Left cardiac atrium (tissue), 4 donors: Measurements from ENCODE around the gene PHACTR1. TPM values are rescaled to one million over a fixed set of nuclear protein-coding genes. Genes with fewer than 3 reads are reported as not detected.
A peak's percentile ranks its signal among the peaks of the same experiment; 100 is the strongest.

Source experiments
- ATAC-seq, 2 donors: fragments of 200-7000 bp; cut with Tn5 transposase; one replicate each; pipeline ENCODE4 v1.9.1; 2020; ENCODE audit warnings: mild to moderate bottlenecking in 2 of 2, moderate library complexity in 2 of 2
- DNase-seq: peaks from one replicate; pipeline ENCODE4 v3.0.0-alpha.2; 2020
- intact Hi-C, 2 donors: fragments of 100-400 bp; cut with DNase I; formaldehyde crosslinking; loops; one replicate each; pipeline versions ENCODE4 v1.14.1 to v1.15.1; 2022 to 2023
- total RNA-seq, 2 donors: library from RNA; stranded (reverse); fragmentation: NEBNext Ultra II Directional; extraction: Animal tissue kit (Norgen Biotek cat#: 25700); gene quantifications; one replicate each; pipeline ENCODE4 v1.2.1, GENCODE V29; 2021
- donor health status: DM: no; HTN: yes; CAD: no.
- donor health status: DM: no; HTN: yes; CAD: no; lungs with severe emphysema.
- donor health status: DM: yes; HTN: yes; CAD: no.
- donor health status: Dilated cardiomyopathy.

PHACTR1 gene
- total RNA-seq, 2 donors from 2014 or later = 12.2 to 16.0 TPM

GRCh38 chr6:13248584-13248985, 532.0 kb downstream of the PHACTR1 start:
- DNase-seq (no peak), ATAC-seq (no peak)
- intact Hi-C loops = no loop called here

GRCh38 chr6:13248994-13249393, 532.4 kb downstream of the PHACTR1 start:
- intact Hi-C loops = no loop called here
- ATAC-seq (no peak), DNase-seq (no peak)

- ATAC-seq (no peak), DNase-seq (no peak)
- intact Hi-C loops = no loop called here
Measured at GRCh38 chr6:13249817-13250216, 533.2 kb downstream of the PHACTR1 start.

DNA sequence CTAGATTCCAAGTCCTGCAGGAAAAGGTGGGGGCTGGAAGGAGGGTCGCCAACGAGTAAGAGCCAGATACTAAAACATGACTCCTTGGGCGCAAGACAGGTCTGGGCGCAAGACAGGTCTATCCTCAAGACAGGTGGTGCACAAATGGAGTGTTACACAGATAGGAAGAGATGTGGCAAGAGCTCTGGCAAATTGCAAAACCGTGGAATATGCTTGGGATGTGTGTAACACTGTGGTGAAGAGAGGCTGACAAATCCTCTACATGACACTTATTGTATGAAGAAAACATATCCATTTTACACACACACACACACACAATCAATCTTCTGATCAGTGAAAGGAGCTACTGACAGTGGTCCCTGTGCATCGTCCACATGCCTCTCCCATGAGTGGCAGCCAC, 534.1 kb downstream of the PHACTR1 start:
- no peak for ATAC-seq
- intact Hi-C loops = no loop called here

DNA sequence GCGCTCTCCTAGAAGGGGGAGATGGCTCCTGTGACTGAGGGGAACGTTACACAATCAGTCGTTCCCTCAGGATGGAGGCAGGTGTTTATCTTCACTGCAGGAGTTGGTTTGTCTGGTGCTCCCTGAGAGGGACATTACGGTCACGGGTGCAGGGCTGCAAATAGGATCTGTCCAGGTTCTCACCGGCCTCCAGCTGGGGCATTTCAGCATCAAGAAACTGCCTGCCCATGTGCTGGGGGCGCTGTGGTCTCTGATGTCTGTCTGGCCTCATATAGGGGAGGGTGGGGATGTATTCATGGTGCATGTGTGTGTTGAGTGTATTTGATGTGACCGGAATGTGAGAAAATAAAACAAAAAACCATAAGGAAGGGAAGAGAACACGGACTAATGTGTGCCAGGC, 534.7 kb downstream of the PHACTR1 start:
- DNase-seq (no peak), ATAC-seq (no peak)
- intact Hi-C loops = no loop called here

More for the DNA sequence above, 534.1 kb downstream of the PHACTR1 start:
- no peak for DNase-seq

GRCh38 chr6:13252790-13253189, 536.2 kb downstream of the PHACTR1 start:
- no peak for DNase-seq
- intact Hi-C loops = no loop called here

DNA sequence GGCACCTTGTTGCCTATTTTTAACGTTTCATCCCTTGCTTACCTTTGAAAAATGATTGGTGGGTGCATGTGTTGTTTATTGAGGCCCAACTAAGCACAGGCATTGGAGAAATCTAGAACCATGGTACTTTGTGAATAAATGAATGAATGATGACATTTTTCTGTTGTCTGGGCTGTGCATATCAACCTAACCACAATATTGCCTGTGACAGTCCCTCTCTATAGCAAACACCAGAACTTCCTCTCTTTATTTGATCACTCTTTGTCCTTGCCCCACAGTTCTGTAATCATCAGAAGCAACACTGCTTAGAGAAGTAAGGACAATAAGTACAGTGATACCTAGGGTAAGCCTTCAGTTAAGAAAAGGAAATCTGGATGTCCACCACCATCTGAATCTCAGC, 536.7 kb downstream of the PHACTR1 start:
- no peak for DNase-seq
- intact Hi-C loops = no loop called here
- no peak for ATAC-seq

More at GRCh38 chr6:13252790-13253189, 536.2 kb downstream of the PHACTR1 start:
- ATAC-seq = no peak

DNA sequence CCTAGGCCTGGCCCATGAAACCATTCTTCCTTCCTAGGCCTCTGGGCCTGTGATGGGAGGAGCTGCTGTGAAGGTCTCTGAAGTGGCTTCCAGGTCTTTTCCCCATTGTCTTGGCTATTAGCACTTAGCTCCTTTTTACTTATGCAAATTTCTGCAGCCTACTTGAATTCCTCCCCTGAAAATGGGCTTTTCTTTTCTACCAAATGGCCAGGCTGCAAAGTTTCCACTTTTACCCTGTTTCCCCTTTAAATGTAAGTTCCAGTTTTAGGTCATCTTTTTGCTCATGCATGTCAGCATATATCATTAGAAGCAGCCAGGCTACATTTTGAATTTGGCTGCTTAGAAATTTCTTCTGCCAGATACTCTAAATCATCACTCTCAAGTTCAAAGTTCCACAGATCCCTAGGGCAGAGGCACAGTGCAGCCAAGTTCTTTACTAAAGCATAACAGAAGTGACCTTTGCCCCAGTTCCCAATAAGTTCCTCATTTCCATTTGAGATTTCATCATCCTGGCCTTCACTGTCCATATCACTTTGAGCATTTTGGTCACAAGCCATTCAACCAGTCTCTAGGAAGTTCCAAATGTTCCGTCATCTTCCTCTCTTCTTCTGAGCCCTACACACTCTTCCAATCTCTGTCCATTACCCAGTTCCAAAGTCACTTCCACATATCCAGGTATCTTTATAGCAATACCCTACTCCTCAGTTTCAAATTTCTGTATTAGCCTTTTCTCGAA, 539.9 kb downstream of the PHACTR1 start:
- DNase-seq = no peak
- intact Hi-C loops = no loop called here
- no peak for ATAC-seq

DNA sequence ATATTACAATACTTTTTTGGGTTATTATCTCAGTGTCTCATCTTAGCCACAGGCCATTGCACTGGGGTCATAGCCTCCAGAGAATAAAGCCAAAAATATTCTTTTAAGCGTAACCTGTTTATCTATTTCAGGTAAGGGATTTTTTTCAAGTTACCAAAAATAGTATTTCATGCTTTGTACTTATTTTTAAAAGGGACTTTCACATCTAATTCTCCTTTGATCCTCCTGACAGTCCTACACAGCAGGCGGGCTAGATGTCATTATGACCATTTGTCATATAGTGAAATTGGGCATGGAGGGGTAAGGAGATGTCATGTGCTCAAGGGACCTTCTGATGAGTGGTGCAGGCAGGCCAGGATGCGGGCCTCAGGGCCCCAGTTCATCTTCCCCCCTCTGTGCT, 542.8 kb downstream of the PHACTR1 start:
- ATAC-seq (no peak), DNase-seq (no peak)
- intact Hi-C loops = no loop called here

DNA sequence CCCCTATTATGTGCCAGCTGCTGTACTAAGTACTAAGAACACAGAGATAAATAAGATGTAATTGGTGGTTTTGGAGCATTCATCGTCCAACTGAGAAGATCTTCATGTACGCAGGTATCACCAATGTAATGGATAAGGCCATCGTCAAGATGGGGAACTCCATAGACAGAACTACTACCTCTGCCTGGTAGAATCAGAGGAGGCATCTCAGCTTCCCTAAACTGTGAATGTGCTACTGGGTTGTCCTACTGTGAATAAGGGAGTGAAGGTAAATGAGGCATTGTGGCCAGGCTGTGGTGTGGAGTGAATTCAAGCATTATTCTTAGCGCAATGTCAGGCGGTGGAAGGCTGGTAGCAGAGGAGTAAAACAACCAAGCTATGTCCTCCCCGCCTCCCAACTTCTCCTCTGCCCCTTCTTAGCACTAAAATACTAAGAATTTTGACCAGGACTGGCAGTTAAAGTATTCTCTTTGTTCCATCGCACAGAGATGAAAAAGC, 543.6 kb downstream of the PHACTR1 start:
- DNase-seq (no peak), ATAC-seq (no peak)
- intact Hi-C loops = no loop called here

- intact Hi-C loops = no loop called here
- ATAC-seq (no peak), DNase-seq (no peak)
Measured at GRCh38 chr6:13260831-13261230, 544.3 kb downstream of the PHACTR1 start.

DNA sequence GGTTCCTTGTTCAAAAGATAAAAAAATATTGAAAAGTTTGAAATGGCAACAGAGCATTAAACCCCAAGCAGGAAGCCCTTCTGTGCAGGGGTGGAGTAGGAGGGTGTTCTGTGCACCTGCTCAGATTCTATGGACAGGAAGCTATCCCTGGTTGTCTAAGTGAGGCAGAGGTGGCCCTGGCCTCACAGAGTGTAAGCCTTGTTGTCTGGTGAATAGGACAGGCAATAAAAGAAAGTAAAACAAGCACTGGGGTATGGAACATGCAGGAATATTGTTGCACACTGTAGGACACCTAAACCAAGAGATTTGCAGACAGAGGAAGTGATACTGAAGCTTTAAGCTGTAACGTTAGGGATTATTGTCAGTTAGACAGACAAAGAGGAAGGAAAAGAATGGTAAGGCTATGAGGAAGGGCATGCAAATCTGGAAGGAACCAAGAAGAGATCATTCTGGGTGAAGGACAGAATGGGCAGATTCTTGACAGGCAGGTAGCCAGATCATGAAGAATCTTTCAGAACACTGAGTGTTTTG, 545.0 kb downstream of the PHACTR1 start:
- intact Hi-C loops = no loop called here
- DNase-seq = no peak
- peak in 1 of 2 donors; percentile 66 for ATAC-seq

- no peak for DNase-seq
- no peak for ATAC-seq
- intact Hi-C loops = no loop called here
Measured at GRCh38 chr6:13262302-13263230, 546.0 kb downstream of the PHACTR1 start.

DNA sequence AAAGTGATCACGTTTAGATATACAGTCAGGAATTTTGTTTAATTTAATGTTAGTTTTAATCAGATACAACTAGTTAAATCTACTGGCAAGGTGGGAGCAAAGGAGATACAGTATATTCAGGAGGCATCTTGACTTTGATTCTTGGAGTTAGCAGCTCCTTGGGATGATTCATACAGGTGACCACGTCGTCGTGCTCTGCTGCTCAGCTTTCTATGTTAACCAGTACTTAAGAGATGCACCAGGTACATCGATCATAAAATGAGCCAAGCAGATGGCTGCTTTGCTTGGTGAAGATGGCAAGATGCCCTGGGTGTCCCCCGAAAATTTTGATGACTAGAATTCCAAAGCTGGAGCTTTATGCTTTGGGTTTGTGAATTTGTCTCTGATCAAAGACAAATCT, 547.1 kb downstream of the PHACTR1 start:
- no peak for ATAC-seq
- intact Hi-C loops = no loop called here

DNA sequence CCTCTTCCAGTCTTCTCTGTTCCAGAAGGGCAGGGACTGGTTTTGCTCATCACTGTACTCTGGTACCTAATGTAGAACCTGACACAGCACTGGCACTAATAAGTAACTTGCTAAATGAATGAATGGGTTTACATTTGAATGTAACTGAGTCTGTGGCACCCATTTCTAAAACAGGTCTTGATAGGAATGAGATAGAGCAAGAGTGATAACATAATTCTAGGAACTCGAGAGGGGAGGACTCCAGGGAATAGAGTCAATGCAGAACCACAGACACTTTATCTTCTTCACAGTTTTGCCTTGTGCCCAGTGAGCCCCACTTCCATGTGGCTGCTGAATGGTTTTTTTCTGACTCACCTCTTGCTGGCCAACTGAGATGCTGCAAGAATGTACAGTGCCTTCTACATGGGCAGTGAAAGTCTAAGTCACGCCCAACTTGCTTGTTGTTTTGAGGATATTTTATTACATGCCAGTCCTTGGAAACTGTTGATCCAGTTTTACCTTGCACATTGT, 550.6 kb downstream of the PHACTR1 start:
- intact Hi-C loops = no loop called here
- ATAC-seq (peak in 1 of 2 donors; percentile 59), DNase-seq (no peak)

More for the DNA sequence above, 547.1 kb downstream of the PHACTR1 start:
- no peak for DNase-seq

GRCh38 chr6:13268913-13269518, 552.4 kb downstream of the PHACTR1 start:
- DNase-seq = no peak
- intact Hi-C loops = no loop called here
- peak in 1 of 2 donors; percentile 63 for ATAC-seq

DNA sequence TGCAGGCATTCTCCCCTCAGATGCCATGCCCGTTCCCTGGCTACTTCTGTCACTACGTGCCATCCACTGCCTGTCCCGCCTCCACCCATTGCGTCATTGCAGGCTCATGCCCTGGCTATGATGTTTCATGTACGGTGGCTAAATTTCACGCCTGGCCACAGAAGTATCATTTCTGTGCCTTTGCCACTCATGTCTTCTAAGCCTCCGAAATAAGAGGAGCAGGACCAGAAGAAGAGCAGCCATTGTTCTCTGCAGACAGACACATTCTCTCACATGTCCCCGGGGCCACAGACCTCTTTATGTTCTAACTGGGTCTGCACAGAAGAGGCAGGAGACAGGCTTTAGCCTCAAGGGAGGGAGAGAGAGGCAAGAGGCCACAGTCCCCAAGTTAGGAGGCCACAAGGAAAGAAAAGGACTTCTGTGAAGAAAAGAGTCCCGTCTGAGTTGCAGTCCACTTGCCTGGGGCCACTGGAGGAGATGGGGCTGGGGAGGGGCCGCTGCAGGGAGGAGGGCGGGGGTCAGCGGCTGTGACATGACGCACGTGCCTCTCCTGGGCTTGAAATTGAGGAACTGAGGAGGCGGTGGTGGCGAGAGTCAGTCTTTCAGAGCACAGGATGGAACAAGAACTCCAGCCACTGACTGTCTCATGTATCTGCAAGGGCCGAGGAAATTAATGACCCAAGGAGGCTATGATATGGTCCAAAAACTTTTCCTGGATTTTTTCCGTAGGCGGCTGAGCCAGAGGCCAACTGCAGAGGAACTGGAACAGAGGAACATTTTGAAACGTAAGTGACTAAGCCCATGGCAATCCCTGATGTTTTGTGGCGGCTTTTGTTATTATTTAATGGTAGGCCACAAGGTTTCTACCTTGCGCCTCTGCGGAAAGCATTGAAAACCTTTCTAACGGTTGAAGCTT, 555.8 kb downstream of the PHACTR1 start:
- peak; percentile 35 for DNase-seq
- intact Hi-C loops = no loop called here
- ATAC-seq = peak; percentile 50 to 64
